ENCODE data around the gene CNDP1. TPM values are rescaled to one million over a fixed set of nuclear protein-coding genes. Genes with fewer than 3 reads are reported as not detected.

The CNDP1 gene
- total RNA-seq, 1 donor from 2014 or later, result 0.27 TPM

GRCh38 chr18:74616494-74616893 is 82.2 kb downstream of the CNDP1 start:
- DNase-seq, result no peak
- no peaks in the 10 kb centered on the region for H3K36me3 Mint-ChIP-seq (ENCODE audit: unreplicated experiment)
- no peaks in the 10 kb centered on the region for H3K9me3 Mint-ChIP-seq (ENCODE audit: unreplicated experiment)
- no peaks in the 10 kb centered on the region for H3K4me1 Mint-ChIP-seq (ENCODE audit: low read depth, unreplicated experiment)
- H3K4me3 Mint-ChIP-seq (ENCODE audit: unreplicated experiment), result no peak overlapping the region
- H3K27me3 Mint-ChIP-seq (ENCODE audit: unreplicated experiment), result no peaks in the 10 kb centered on the region
- H3K27ac Mint-ChIP-seq (ENCODE audit: unreplicated experiment), result no peak overlapping the region
- TF ChIP-seq CTCF (IDR thresholded peaks at IDR 0.05; ENCODE audit: partially characterized antibody, unreplicated experiment), result no peak

GRCh38 chr18:74617486-74617885 is 83.2 kb downstream of the CNDP1 start:
- TF ChIP-seq CTCF (IDR thresholded peaks at IDR 0.05; ENCODE audit: partially characterized antibody, unreplicated experiment), result no peak
- Mint-ChIP-seq H3K9me3 (ENCODE audit: unreplicated experiment) (no peaks in the 10 kb centered on the region), H3K27ac (ENCODE audit: unreplicated experiment) (no peak overlapping the region), H3K4me1 (ENCODE audit: low read depth, unreplicated experiment) (no peaks in the 10 kb centered on the region), H3K36me3 (ENCODE audit: unreplicated experiment) (no peaks in the 10 kb centered on the region), H3K27me3 (ENCODE audit: unreplicated experiment) (no peaks in the 10 kb centered on the region), H3K4me3 (ENCODE audit: unreplicated experiment) (no peak overlapping the region)
- peak; percentile 32 for DNase-seq

GRCh38 chr18:74622072-74622471 is 87.8 kb downstream of the CNDP1 start:
- Mint-ChIP-seq H3K36me3 (ENCODE audit: unreplicated experiment) (no peaks in the 10 kb centered on the region), H3K4me1 (ENCODE audit: low read depth, unreplicated experiment) (peaks cover 2% of the 10 kb centered on the region)
- TF ChIP-seq CTCF (IDR thresholded peaks at IDR 0.05; ENCODE audit: partially characterized antibody, unreplicated experiment), result no peak

GRCh38 chr18:74623047-74623816 is 88.9 kb downstream of the CNDP1 start:
- TF ChIP-seq CTCF (IDR thresholded peaks at IDR 0.05; ENCODE audit: partially characterized antibody, unreplicated experiment), result no peak
- H3K4me1 Mint-ChIP-seq (ENCODE audit: low read depth, unreplicated experiment), result peaks cover 2% of the 10 kb centered on the region

More at GRCh38 chr18:74622072-74622471, 87.8 kb downstream of the CNDP1 start:
- no peak overlapping the region for H3K27ac Mint-ChIP-seq (ENCODE audit: unreplicated experiment)
- no peaks in the 10 kb centered on the region for H3K9me3 Mint-ChIP-seq (ENCODE audit: unreplicated experiment)
- DNase-seq, result no peak
- H3K27me3 Mint-ChIP-seq (ENCODE audit: unreplicated experiment), result no peaks in the 10 kb centered on the region
- H3K4me3 Mint-ChIP-seq (ENCODE audit: unreplicated experiment), result no peak overlapping the region

GRCh38 chr18:74624466-74624865 is 90.2 kb downstream of the CNDP1 start:
- H3K27me3 Mint-ChIP-seq (ENCODE audit: unreplicated experiment), result no peaks in the 10 kb centered on the region
- no peak overlapping the region for H3K4me3 Mint-ChIP-seq (ENCODE audit: unreplicated experiment)
- no peak for DNase-seq
- no peaks in the 10 kb centered on the region for H3K36me3 Mint-ChIP-seq (ENCODE audit: unreplicated experiment)
- TF ChIP-seq CTCF (IDR thresholded peaks at IDR 0.05; ENCODE audit: partially characterized antibody, unreplicated experiment), result no peak
- no peak overlapping the region for H3K27ac Mint-ChIP-seq (ENCODE audit: unreplicated experiment)
- no peaks in the 10 kb centered on the region for H3K9me3 Mint-ChIP-seq (ENCODE audit: unreplicated experiment)
- peaks cover 2% of the 10 kb centered on the region for H3K4me1 Mint-ChIP-seq (ENCODE audit: low read depth, unreplicated experiment)

More at GRCh38 chr18:74623047-74623816, 88.9 kb downstream of the CNDP1 start:
- Mint-ChIP-seq H3K27ac (ENCODE audit: unreplicated experiment) (no peak overlapping the region), H3K36me3 (ENCODE audit: unreplicated experiment) (no peaks in the 10 kb centered on the region), H3K4me3 (ENCODE audit: unreplicated experiment) (no peak overlapping the region), H3K27me3 (ENCODE audit: unreplicated experiment) (no peaks in the 10 kb centered on the region), H3K9me3 (ENCODE audit: unreplicated experiment) (no peaks in the 10 kb centered on the region)
- no peak for DNase-seq

Measured in glutamatergic neuron (in vitro differentiated cells).